Activated CD4-positive, alpha-beta T cell treated with anti-CD3 and anti-CD28 coated beads, Interleukin-2, amount 10 ng/mL, durations not matched to agents 24 days and 14 days (primary cell): ENCODE results near the gene DNMBP. TPM values are rescaled to one million over a fixed set of nuclear protein-coding genes. Genes with fewer than 3 reads are reported as not detected.
A peak's percentile ranks its signal among the peaks of the same experiment; 100 is the strongest.
"Not testable (repeated sequence)": the region's sequence is repeated elsewhere in the genome, so short reads cannot be mapped to it uniquely, and the experiment has no call there.

Source experiments
- DNase-seq: peaks from one replicate; pipeline ENCODE4 v3.0.0; 2022
- H3K27ac Mint-ChIP-seq: one replicate; pipeline ENCODE4 v1.8.0; 2022; ENCODE audit warnings: mild to moderate bottlenecking, mixed read lengths
- H3K27me3 Mint-ChIP-seq: one replicate; pipeline ENCODE4 v1.8.0; 2022; ENCODE audit warnings: mixed read lengths
- H3K36me3 Mint-ChIP-seq: one replicate; pipeline ENCODE4 v1.8.0; 2022; ENCODE audit warnings: low read depth, mild to moderate bottlenecking, mixed read lengths
- H3K4me1 Mint-ChIP-seq: one replicate; pipeline ENCODE4 v1.8.0; 2021; ENCODE audit warnings: mixed read lengths
- H3K4me3 Mint-ChIP-seq: one replicate; pipeline ENCODE4 v1.8.0; 2022; ENCODE audit warnings: mild to moderate bottlenecking, moderate library complexity, mixed read lengths
- H3K9me3 Mint-ChIP-seq: one replicate; pipeline ENCODE4 v1.8.0; 2021; ENCODE audit warnings: mixed read lengths
- intact Hi-C: fragments of 100-400 bp; cut with micrococcal nuclease; formaldehyde crosslinking; loops from one replicate; pipeline ENCODE4 v1.15.1; 2023
- total RNA-seq: library from RNA; stranded (reverse); gene quantifications from 2 replicates; pipeline ENCODE4 v1.2.3, GENCODE V29; 2022

Gene DNMBP
- total RNA-seq, 1 donor from 2014 or later, result 1.3 TPM

DNA sequence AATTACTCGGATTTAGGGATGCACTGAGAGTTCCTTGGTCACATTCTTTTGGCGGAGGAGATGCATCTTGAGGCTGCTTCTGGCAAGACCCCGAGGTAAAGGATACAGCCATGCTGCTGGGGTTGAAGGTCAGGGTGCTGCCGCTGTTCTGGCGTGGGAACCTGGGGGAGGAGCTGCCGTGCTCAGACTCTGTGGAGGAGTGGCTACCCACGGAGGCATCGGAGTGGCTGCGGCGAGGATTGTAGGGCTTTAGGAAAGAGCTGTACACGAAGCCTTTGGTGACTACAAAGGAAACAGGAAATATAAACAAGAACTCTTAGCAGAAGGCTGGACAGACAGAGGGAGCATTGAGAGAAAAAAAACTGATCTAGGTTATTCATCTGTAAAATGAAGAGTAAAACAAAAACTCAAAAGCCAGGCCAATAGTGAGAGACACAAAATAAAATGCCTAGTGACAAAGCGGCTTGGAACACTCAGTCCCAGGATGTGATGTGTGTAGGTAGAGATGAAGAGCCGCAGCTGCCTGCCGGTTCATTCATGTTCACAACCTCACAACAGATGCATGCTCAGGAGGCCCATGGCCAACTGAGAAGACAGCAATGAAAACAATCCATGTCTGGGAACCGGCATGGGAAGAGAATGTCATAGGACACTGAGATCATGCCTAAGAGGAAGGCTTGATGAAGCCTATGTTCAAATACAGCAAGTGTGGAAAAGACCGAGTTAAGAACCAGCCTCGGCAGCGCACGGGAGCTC, 129.5 kb downstream of the DNMBP start:
- Mint-ChIP-seq H3K4me3 (no peak overlapping the region), H3K9me3 (no peaks in the 10 kb centered on the region), H3K27me3 (peaks cover 1% of the 10 kb centered on the region), H3K4me1 (peaks cover 7% of the 10 kb centered on the region), H3K27ac (no peak overlapping the region), H3K36me3 (peaks cover 2% of the 10 kb centered on the region)
- intact Hi-C loops, result no loop called here
- DNase-seq, result no peak

DNA sequence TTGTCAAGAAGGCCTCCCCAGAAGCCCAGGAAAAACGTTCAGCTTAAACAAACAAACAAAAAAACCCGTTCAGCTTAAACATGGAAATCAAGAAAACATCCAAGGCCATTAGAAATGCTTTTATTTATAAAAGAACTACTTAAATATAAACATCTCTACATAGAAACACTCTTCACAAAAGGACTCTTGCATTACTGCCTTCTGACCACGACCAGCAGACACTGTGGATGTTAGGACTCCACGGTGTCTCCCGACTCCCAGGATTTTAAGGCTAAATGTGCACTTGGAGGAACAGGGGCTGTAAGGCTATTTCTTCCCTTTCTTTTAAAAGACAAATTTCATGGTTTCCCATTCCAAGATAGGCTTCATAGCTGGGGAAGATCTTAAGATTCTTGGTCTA, 134.3 kb downstream of the DNMBP start:
- peaks cover 2% of the 10 kb centered on the region for H3K36me3 Mint-ChIP-seq
- H3K27ac Mint-ChIP-seq, result no peak overlapping the region
- no peak for DNase-seq
- intact Hi-C loops, result no loop called here
- no peaks in the 10 kb centered on the region for H3K9me3 Mint-ChIP-seq
- peaks cover 4% of the 10 kb centered on the region for H3K4me1 Mint-ChIP-seq
- no peak overlapping the region for H3K4me3 Mint-ChIP-seq
- H3K27me3 Mint-ChIP-seq, result peaks cover 35% of the 10 kb centered on the region

DNA sequence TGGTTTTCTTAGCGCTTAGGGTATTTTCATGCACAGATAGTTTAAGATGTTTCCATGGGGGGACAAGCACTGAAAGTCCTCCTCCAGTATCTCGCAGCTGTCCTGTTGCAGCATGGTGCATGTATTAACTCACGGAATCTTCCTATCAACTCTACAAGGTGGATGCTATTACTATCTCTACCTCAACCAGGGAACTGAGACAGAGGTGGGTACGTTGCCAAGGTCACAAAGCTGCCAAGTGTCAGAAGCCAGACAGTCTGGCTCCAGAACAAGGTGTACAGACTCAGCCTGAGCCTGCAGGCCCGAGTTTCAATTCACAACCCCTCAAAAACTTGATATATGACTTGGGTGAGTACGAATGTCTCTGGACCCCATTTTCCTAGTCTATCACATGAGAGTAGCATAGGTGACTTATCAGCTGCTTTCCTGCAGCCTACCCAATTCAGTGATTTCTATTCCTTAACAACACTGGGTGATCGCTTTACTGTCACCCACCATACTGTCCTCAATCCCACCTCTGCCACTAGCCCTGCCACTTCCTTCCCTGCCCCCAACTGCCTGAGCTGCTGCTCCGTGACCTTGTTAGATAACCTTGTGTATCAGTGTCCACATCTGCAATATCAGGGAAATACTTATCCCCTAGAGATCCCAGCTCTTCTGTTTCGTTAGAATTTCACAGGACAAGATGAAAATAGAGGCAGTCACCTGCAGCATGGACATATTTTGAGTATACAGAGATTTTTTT, 135.2 kb downstream of the DNMBP start:
- Mint-ChIP-seq H3K27me3 (peaks cover 43% of the 10 kb centered on the region), H3K36me3 (no peaks in the 10 kb centered on the region), H3K27ac (no peak overlapping the region), H3K4me3 (no peak overlapping the region), H3K4me1 (peaks cover 13% of the 10 kb centered on the region), H3K9me3 (no peaks in the 10 kb centered on the region)
- no peak for DNase-seq
- intact Hi-C loops, result no loop called here

- no peak overlapping the region for H3K4me3 Mint-ChIP-seq
- intact Hi-C loops, result no loop called here
- no peak for DNase-seq
- H3K27me3 Mint-ChIP-seq, result peaks cover 48% of the 10 kb centered on the region
- peaks cover 13% of the 10 kb centered on the region for H3K4me1 Mint-ChIP-seq
- no peak overlapping the region for H3K27ac Mint-ChIP-seq
- no peaks in the 10 kb centered on the region for H3K36me3 Mint-ChIP-seq
- no peaks in the 10 kb centered on the region for H3K9me3 Mint-ChIP-seq
These were observed 135.9 kb downstream of the DNMBP start for GRCh38 chr10:99873846-99874245.

- H3K4me1 Mint-ChIP-seq, result peaks cover 11% of the 10 kb centered on the region
- intact Hi-C loops, result no loop called here
- no peak overlapping the region for H3K4me3 Mint-ChIP-seq
- no peaks in the 10 kb centered on the region for H3K36me3 Mint-ChIP-seq
- H3K27me3 Mint-ChIP-seq, result peaks cover 60% of the 10 kb centered on the region
- H3K9me3 Mint-ChIP-seq, result peaks cover 1% of the 10 kb centered on the region
- H3K27ac Mint-ChIP-seq, result no peak overlapping the region
- DNase-seq, result no peak
These were observed 137.2 kb downstream of the DNMBP start for GRCh38 chr10:99872367-99873162.

GRCh38 chr10:99870123-99870730, 139.5 kb downstream of the DNMBP start:
- Mint-ChIP-seq H3K36me3 (no peaks in the 10 kb centered on the region), H3K27me3 (peaks cover 81% of the 10 kb centered on the region), H3K9me3 (peaks cover 21% of the 10 kb centered on the region), H3K4me3 (peak overlapping the region; percentile 61), H3K27ac (peak overlapping the region; percentile 71), H3K4me1 (peaks cover 11% of the 10 kb centered on the region)
- intact Hi-C loops, result loop anchor here (1.0 kb wide), 1 partner anchor 139 kb away; the partner anchor contains the start of gene DNMBP
- peak; percentile 75 for DNase-seq

DNA sequence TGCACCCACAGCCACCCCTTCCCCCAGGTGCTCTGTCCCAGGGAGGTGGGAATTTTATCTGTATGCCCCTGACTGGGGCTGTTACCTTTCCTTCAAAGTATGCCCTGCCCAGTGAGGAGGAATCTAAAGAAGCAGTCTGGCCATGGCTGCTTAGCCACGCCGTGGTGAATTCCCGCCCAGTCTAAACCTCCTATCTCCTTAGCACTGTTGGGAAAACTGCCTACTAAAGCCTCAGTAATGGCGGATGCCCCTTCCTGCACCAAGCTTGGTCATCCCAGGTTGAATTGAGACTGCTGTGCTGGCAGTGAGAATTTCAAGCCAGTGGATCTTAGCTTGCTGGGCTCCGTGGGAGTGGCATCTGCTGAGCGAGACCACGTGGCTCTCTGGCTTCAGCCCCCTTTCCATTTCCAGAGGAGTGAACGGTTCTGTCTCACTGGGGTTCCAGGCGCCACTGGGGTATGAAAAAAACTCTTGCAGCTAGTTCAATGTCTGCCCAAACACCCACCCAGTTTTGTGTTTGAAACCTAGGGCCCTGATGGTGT, 140.1 kb downstream of the DNMBP start:
- intact Hi-C loops, result loop anchor here (1.0 kb wide), 1 partner anchor 140 kb away; the partner anchor contains the start of gene DNMBP
- Mint-ChIP-seq H3K4me3 (peak overlapping the region; percentile 61), H3K36me3 (no peaks in the 10 kb centered on the region), H3K27me3 (peaks cover 83% of the 10 kb centered on the region), H3K4me1 (peaks cover 11% of the 10 kb centered on the region), H3K27ac (no peak overlapping the region), H3K9me3 (peaks cover 22% of the 10 kb centered on the region)
- no peak for DNase-seq

GRCh38 chr10:99867250-99867649, 142.5 kb downstream of the DNMBP start:
- H3K27ac Mint-ChIP-seq, DNase-seq, H3K4me1 Mint-ChIP-seq, H3K36me3 Mint-ChIP-seq, H3K4me3 Mint-ChIP-seq, intact Hi-C loops: not testable (repeated sequence)
- Mint-ChIP-seq H3K9me3 (peaks cover 22% of the 10 kb centered on the region), H3K27me3 (peaks cover 79% of the 10 kb centered on the region)

- Mint-ChIP-seq H3K27me3 (peaks cover 62% of the 10 kb centered on the region), H3K9me3 (peaks cover 22% of the 10 kb centered on the region)
- intact Hi-C loops, H3K4me1 Mint-ChIP-seq, H3K36me3 Mint-ChIP-seq, H3K27ac Mint-ChIP-seq, H3K4me3 Mint-ChIP-seq, DNase-seq: not testable (repeated sequence)
These were observed 146.1 kb downstream of the DNMBP start for GRCh38 chr10:99863535-99864240.

DNA sequence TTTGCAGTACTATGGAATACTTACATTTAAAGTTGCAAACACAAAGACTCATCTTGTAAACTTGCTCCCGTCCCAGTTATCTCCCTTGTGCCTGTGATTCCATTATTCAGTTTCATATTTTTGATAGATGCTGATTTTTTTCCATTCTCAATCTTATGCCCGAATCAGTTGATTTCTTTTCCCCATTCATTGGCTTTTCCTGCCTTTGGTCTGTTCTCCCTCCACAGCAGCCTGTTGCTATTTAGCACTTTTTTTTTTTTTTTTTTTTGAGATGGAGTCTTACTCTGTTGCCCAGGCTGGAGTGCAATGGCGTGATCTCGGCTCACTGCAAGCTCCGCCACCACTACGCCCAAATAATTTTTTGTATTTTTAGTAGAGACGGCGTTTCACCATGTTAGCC, 149.3 kb downstream of the DNMBP start:
- Mint-ChIP-seq H3K9me3 (peaks cover 3% of the 10 kb centered on the region), H3K36me3 (no peaks in the 10 kb centered on the region), H3K4me3 (no peak overlapping the region), H3K27me3 (peaks cover 34% of the 10 kb centered on the region), H3K4me1 (no peaks in the 10 kb centered on the region), H3K27ac (no peak overlapping the region)
- DNase-seq, result no peak
- intact Hi-C loops, result no loop called here

DNA sequence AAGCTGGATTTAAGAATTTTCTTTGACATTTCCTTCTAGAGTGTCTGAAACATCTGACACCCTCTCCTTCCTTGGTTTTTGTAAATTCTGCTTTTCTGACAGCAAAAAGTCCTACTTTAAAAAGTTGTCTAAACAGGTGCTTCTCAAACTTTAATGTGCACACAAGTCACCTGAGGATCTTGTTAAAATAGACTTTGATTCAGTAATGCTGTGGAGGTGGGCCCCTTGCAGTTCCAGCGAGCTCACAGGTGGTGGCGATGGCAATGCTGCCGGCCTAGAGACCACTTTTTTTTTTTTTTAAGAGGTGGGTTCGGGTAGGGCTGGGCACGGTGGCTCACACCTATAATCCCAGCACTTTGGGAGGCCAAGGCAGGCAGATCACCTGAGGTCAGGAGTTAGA, 150.2 kb downstream of the DNMBP start:
- no peaks in the 10 kb centered on the region for H3K36me3 Mint-ChIP-seq
- intact Hi-C loops, result no loop called here
- DNase-seq, result peak; percentile 53

GRCh38 chr10:99858849-99859248, 150.9 kb downstream of the DNMBP start:
- H3K4me3 Mint-ChIP-seq, result no peak overlapping the region
- peaks cover 24% of the 10 kb centered on the region for H3K27me3 Mint-ChIP-seq

More for the DNA sequence above, 150.2 kb downstream of the DNMBP start:
- Mint-ChIP-seq H3K27me3 (peaks cover 30% of the 10 kb centered on the region), H3K4me3 (no peak overlapping the region), H3K9me3 (no peaks in the 10 kb centered on the region), H3K27ac (no peak overlapping the region), H3K4me1 (no peaks in the 10 kb centered on the region)

More at GRCh38 chr10:99858849-99859248, 150.9 kb downstream of the DNMBP start:
- intact Hi-C loops, result no loop called here
- peak; percentile 47 for DNase-seq
- Mint-ChIP-seq H3K9me3 (no peaks in the 10 kb centered on the region), H3K4me1 (no peaks in the 10 kb centered on the region), H3K36me3 (no peaks in the 10 kb centered on the region), H3K27ac (no peak overlapping the region)
